NCI-H226 (cell line): ENCODE results near the gene CRTC1.

Experiments used
- DNase-seq: peaks from one replicate; pipeline ENCODE4 v3.0.0-alpha.2; 2015

The CRTC1 gene

DNA sequence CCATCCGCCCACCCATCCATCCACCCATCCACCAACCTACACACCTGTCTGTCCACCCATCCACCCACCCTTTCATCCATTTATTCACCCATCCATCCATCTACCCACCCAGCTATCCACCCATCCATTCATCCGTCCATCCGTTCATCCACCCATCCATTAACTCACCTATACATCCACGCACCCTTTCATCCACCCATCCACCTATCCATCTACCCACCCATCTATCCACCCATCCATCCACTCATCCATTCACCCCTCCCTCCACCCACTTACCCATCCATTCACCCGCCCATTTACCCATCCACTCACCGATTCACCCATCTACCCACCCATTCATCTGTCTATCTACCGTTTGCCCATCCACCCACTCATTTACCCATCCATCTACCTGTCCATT lies 29.0 kb upstream of the CRTC1 start:
- DNase-seq = no peak

GRCh38 chr19:18655173-18655844 lies 28.2 kb upstream of the CRTC1 start:
- no peak for DNase-seq

DNA sequence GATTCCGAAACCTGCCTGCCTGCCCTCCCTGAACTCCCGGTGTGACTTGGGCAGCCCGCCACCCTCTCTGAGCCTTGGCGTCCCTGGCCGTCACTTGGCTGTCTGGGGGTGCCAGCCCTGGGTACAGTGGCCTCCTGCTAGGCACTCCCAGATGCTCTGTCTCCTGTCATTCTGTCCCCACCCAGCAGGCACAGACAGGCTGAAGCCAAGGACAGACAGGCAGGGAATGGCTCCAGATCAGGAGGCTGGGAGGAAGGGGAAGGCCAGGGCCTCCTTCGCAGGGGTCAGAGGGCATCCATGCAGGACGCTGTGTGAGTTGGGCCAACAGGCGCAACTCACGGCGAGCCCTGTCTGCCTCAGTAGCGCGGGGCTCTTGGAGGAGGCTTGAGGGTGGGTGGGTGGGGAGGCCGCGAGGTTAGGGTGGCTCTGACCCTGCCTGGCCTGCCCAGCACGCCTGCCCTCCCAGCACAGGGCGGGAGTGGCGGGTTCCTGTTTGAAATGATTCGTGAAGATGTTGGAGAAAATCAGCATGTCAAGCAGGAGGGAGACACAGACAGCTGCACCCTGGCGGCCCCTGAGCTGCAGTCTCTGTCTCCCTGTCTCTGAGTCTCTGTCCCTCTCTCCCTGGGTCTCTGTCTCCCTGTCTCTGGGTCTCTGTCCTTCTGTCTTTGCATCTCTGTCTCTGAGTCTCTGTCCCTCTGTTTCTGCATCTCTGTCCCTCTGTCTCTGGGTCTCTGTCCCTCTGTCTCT lies 27.0 kb upstream of the CRTC1 start:
- no peak for DNase-seq

- DNase-seq = peak; percentile 98
These were observed 25.7 kb upstream of the CRTC1 start for GRCh38 chr19:18657590-18658365.

- no peak for DNase-seq
These were observed 25.1 kb upstream of the CRTC1 start for GRCh38 chr19:18658366-18658855.

- no peak for DNase-seq
These were observed 24.0 kb upstream of the CRTC1 start for GRCh38 chr19:18659281-18660050.

- no peak for DNase-seq
These were observed 23.2 kb upstream of the CRTC1 start for GRCh38 chr19:18660051-18660910.

GRCh38 chr19:18660939-18661670 lies 22.4 kb upstream of the CRTC1 start:
- no peak for DNase-seq

DNA sequence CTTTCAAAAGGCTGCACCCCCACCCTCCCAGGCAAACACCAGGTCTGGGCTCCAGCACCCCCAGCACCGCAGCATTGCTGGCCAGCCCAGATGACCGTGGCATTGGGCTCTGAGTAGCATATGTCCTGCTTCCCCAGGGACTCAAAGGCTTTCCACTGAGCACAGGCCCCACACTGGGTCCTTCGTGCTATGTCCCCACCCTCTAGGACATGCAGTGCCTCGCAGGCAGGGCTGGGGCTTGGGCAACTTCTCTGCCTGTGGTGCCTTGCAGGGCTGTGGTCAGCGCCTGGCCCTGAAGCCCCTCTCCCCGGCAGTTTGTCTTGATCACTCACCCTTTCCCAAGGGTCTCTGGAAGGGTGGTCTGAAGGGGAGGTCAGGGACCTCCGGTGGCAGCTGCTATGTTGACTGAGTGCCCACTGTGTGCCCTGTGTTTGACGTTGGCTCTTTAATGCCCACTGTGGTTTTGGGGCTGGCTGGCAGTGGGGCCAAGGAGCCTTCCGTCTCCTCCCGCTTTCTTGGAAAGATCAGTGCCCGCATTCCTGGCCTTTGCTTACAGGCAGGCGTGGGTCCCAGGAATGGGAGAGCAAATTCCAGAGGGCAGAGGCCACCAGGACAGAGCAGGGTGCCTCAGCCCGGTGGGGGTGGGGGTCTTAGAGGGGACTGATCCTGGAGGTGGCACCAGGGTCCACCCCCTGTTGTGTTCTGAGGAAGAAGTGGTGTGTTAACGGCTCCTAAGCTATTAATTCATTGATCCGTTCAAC lies 20.3 kb upstream of the CRTC1 start:
- DNase-seq = peak; percentile 16

DNA sequence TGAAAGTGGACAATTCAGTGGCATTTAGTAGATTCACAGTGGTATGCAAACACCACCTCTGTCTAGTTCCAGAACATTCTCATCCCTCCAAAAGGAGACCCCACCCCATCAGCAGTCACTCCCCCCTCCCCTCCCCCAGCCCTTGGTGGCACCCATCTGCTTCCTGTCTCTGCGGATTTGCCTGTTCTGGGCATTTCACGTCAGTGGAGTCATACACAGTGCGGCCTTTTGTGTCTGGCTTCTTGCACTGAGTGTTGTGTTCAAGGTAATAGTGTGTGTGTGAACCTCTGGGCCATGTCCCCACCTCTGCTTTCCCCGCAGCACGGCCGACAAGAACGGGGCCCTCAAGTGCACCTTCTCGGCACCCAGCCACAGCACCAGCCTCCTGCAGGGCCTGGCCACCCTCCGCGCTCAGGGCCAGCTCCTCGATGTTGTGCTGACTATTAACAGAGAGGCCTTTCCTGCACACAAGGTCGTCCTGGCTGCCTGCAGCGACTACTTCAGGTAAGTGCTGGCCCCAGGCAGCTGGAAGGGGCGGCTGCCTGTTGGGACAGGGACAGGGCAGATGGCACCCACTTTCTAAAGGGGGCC lies 19.4 kb upstream of the CRTC1 start:
- DNase-seq = no peak

GRCh38 chr19:18665771-18666202 lies 17.7 kb upstream of the CRTC1 start:
- no peak for DNase-seq

DNA sequence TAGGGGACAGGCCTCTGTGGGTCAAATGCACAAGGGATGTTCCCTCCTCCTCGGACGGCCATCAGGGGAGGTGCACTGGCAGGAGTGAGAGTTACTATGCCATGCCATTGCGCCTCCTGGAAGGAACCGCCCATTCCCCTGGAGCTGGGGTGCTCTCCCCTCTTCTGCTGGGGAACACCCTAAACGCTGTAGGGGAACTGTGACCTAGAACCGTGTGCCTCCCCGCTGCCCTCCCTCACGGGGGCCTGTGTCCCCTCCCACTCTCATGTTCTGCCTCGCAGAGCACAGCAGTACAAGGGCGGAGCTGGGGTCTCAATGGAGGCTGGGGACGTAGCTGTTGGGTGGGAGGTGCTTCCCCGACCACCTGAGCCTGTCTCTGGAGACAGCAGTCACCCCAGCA lies 17.2 kb upstream of the CRTC1 start:
- no peak for DNase-seq

DNA sequence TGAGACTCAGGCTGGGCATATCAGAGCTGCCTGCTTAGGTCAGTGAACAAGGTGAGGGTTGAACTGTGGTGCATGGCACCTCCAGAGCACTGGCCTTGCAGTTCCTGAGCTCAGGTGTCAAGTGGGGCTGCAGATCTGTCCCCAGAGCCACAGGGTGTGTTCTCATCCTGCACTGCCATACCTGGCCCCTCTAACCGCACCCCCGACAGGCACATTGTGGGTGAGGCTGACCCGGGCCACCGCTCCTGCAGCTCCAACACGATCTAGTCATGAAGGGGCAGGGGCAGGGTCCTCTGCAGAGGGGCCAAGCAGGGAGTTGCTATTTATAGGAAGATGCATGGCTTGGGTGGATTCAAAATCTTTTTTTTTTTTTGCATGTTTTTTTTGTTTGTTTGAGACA lies 16.7 kb upstream of the CRTC1 start:
- no peak for DNase-seq

DNA sequence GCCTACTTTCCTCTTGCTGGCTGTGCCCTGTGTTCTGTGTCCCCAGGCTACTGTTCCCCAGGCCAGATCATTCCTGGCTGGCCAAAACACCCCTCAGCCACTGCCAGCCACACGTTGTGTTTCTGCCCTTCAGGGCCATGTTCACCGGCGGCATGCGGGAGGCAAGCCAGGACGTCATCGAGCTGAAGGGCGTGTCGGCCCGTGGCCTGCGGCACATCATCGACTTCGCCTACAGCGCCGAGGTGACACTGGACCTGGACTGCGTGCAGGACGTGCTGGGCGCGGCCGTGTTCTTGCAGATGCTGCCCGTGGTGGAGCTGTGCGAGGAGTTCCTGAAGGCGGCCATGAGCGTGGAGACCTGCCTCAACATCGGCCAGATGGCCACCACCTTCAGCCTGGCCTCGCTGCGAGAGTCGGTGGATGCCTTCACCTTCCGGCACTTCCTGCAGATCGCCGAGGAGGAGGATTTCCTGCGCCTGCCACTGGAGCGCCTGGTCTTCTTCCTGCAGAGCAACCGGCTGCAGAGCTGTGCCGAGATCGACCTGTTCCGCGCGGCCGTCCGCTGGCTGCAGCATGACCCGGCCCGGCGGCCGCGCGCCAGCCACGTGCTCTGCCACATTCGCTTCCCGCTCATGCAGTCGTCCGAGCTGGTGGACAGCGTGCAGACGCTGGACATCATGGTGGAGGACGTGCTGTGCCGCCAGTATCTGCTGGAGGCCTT lies 15.8 kb upstream of the CRTC1 start:
- no peak for DNase-seq

DNA sequence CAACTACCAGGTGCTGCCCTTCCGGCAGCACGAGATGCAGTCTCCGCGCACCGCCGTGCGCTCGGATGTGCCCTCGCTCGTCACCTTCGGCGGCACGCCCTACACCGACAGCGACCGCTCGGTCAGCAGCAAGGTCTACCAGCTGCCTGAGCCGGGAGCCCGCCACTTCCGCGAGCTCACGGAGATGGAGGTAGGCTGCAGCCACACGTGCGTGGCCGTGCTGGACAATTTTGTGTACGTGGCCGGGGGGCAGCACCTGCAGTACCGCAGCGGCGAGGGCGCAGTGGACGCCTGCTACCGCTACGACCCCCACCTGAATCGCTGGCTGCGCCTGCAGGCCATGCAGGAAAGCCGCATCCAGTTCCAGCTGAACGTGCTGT lies 15.2 kb upstream of the CRTC1 start:
- no peak for DNase-seq

DNA sequence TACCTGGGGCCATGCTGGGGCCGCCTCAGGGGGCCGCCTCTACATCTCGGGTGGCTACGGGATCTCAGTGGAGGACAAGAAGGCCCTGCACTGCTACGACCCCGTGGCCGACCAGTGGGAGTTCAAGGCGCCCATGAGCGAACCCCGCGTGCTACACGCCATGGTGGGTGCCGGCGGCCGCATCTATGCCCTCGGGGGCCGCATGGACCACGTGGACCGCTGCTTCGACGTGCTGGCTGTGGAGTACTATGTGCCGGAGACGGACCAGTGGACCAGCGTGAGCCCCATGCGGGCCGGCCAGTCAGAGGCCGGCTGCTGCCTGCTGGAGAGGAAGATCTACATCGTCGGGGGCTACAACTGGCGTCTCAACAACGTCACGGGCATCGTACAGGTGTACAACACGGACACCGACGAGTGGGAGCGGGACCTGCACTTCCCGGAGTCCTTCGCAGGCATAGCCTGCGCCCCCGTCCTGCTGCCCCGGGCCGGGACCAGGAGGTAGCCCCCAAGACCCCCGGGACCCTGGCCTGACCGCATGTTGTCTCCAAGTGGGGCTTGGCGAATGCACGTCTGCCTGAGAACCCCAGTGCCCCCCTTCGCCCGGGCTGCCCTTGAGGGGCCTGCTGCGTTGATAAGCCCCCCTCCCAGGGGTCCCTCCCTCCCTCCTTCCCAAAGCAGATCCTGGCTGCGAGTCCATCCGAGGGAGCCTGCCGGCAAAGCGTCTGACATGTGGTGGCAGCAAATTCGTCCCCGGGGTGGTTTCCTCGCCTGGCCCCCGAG lies 14.5 kb upstream of the CRTC1 start:
- DNase-seq = no peak

DNA sequence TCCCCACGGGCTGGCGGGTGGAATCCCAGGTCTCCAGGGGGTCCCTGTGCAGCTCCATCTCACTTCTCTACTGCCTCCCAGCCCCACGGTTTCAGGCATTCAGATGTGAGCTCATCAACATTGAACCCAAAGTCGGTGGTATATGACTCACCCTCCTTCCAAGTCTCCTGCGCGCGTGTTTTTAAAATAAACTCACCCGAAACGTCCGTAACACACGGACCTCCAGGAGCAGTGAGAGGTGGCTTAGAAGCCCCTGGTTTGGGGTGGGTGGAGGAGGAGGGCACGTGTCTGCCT lies 14.0 kb upstream of the CRTC1 start:
- DNase-seq = no peak

GRCh38 chr19:18669883-18670282 lies 13.6 kb upstream of the CRTC1 start:
- DNase-seq = no peak

DNA sequence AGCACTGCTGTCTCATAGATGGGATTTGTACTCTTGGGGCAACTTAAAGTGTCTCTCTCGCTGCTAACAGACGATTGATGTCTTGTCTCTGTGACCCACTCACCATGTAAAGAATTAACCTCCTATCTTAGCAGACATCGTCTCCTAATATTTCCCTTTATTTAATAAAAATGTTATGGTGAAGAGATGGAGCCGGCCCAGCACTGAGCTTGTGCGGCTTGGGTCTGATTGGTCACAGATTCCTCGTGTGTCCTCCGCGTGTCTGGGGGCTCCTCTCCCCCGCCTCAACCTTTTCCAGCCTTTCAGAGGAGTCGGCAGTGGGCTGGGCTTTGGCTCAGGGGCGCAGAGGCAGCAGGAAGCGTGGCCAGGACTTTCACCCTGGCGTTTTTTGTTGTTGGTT lies 13.2 kb upstream of the CRTC1 start:
- no peak for DNase-seq
